GM20431 (cell line): ENCODE data around the gene MAEA.

Experiments
- in situ Hi-C: fragments of 300-500 bp; cut with MseI, MboI; formaldehyde crosslinking; loops from one replicate; pipeline ENCODE4 v1.15.0; 2020; ENCODE audit warnings: low sequenced_read_pairs; ENCODE audit not compliant: unreplicated experiment

MAEA gene

GRCh38 chr4:1297456-1298325 is 8.0 kb downstream of the MAEA start:
- in situ Hi-C loops = no loop called here

- in situ Hi-C loops = no loop called here
Measured at GRCh38 chr4:1298461-1298860, 8.8 kb downstream of the MAEA start.

- in situ Hi-C loops = no loop called here
Measured at GRCh38 chr4:1299301-1299860, 9.7 kb downstream of the MAEA start.

GRCh38 chr4:1300466-1301455 is 11.1 kb downstream of the MAEA start:
- in situ Hi-C loops = no loop called here

GRCh38 chr4:1302159-1302558 is 12.5 kb downstream of the MAEA start:
- in situ Hi-C loops = no loop called here

- in situ Hi-C loops = no loop called here
Measured at GRCh38 chr4:1305261-1305711, 15.6 kb downstream of the MAEA start.

GRCh38 chr4:1305781-1306455 is 16.2 kb downstream of the MAEA start:
- in situ Hi-C loops = no loop called here

- in situ Hi-C loops = no loop called here
Measured at GRCh38 chr4:1307951-1308735, 18.5 kb downstream of the MAEA start.

- in situ Hi-C loops = no loop called here
Measured at GRCh38 chr4:1309261-1310010, 19.7 kb downstream of the MAEA start.

GRCh38 chr4:1310031-1310795 is 20.5 kb downstream of the MAEA start:
- in situ Hi-C loops = no loop called here

GRCh38 chr4:1310796-1311631 is 21.3 kb downstream of the MAEA start:
- in situ Hi-C loops = no loop called here

GRCh38 chr4:1312821-1313640 is 23.3 kb downstream of the MAEA start:
- in situ Hi-C loops = no loop called here

GRCh38 chr4:1315306-1315705 is 25.6 kb downstream of the MAEA start:
- in situ Hi-C loops = no loop called here

- in situ Hi-C loops = no loop called here
Measured at GRCh38 chr4:1315836-1316536, 26.3 kb downstream of the MAEA start.

- in situ Hi-C loops = no loop called here
Measured at GRCh38 chr4:1316537-1317168, 27.0 kb downstream of the MAEA start.
